HepG2 (cell line): ENCODE results near the gene PAN3. TPM values are rescaled to one million over a fixed set of nuclear protein-coding genes. Genes with fewer than 3 reads are reported as not detected.

Experiments
- ATAC-seq: fragments of 200-7000 bp; cut with Tn5 transposase; 3 replicates; pipeline ENCODE4 v1.9.1; 2020; ENCODE audit warnings: mild to moderate bottlenecking, moderate library complexity
- BruUV-seq: library from RNA; stranded (reverse); fragments of 400-500 nt; replicated peaks from 2 replicates; lab custom pipeline; 2021; lab: Mats Ljungman, UMichigan
- CTCF ChIA-PET: fragments of 300-600 bp; formaldehyde crosslinking; extraction: SDS; loops from one replicate; lab custom pipeline; 2021; ENCODE audit warnings: low total read pairs, inconsistent platforms, low intra/inter-chr PET ratio; lab: Yijun Ruan, JAX
- POLR2A ChIA-PET: fragments of 350-600 bp; sonication (Branson Sonifier 250); formaldehyde crosslinking; loops from one replicate; lab custom pipeline; 2020; ENCODE audit warnings: antibody characterized with exemption, inconsistent platforms; lab: Yijun Ruan, JAX
- DNase-seq: peaks from one replicate; pipeline ENCODE4 v3.0.0-alpha.2; 2015; ENCODE audit warnings: low spot score
- FAIRE-seq: peaks from 3 replicates; lab custom pipeline; 2011; peaks lifted over from hg19 to GRCh38; lab: Jason Lieb, UNC
- H2AFZ ChIP-seq: one replicate; pipeline ENCODE4 v1.6.1; 2011; ENCODE audit warnings: low read length, inconsistent platforms
- H3K27ac ChIP-seq: fragments of 300-600 bp; 3 replicates; pipeline ENCODE4 v1.8.0; 2011; ENCODE audit warnings: mixed run types, mild to moderate bottlenecking, mixed read lengths, low read length, inconsistent platforms; ENCODE audit not compliant: insufficient read depth; ENCODE audit errors: extremely low read length
- H3K27me3 ChIP-seq, 2 experiments: fragments of 200-600 bp in 1 of 2; 2 replicates in 1 of 2; 3 replicates in 1 of 2; pipeline versions ENCODE4 v1.6.0 to v1.8.0; 2011; ENCODE audit warnings: low read length in 2 of 2, mild to moderate bottlenecking in 2 of 2, moderate library complexity in 2 of 2, inconsistent platforms in 1 of 2; ENCODE audit not compliant: insufficient read depth in 2 of 2, control insufficient read depth in 1 of 2
- H3K36me3 ChIP-seq, 2 experiments: fragments of 200-600 bp in 1 of 2; replicated peaks in 1 of 2; 2 replicates in 1 of 2; 3 replicates in 1 of 2; pipeline versions ENCODE4 v1.5.1 to v1.8.0; 2011; ENCODE audit warnings: low read length in 2 of 2, inconsistent platforms in 1 of 2; ENCODE audit not compliant: insufficient read depth in 2 of 2, control insufficient read depth in 1 of 2
- H3K4me1 ChIP-seq: 2 replicates; pipeline ENCODE4 v1.5.1; 2012; ENCODE audit warnings: low read length, inconsistent platforms; ENCODE audit not compliant: insufficient read depth
- H3K4me2 ChIP-seq: 2 replicates; pipeline ENCODE4 v1.6.0; 2011; ENCODE audit warnings: low read depth, low read length, inconsistent platforms
- H3K4me3 ChIP-seq, 3 experiments: fragments of 200-600 bp in 1 of 3; sonication (generic), shearing (Covaris generic) in 1 of 3; replicated peaks in 1 of 3; 2 replicates each; pipeline ENCODE4 v1.5.1; 2011 to 2016; ENCODE audit warnings: low read length in 3 of 3, inconsistent platforms in 2 of 3, low read depth in 2 of 3, mild to moderate bottlenecking in 2 of 3, control low read depth in 1 of 3, mixed read lengths in 1 of 3; ENCODE audit not compliant: insufficient read depth in 1 of 3
- H3K79me2 ChIP-seq: one replicate; pipeline ENCODE4 v1.6.1; 2011; ENCODE audit warnings: low read length, inconsistent platforms; ENCODE audit not compliant: insufficient read depth
- H3K9ac ChIP-seq: 2 replicates; pipeline ENCODE4 v1.6.0; 2011; ENCODE audit warnings: mild to moderate bottlenecking, low read depth, low read length, inconsistent platforms; ENCODE audit not compliant: insufficient read depth
- H3K9me3 ChIP-seq: 2 replicates; pipeline ENCODE4 v1.5.1; 2012; ENCODE audit warnings: mild to moderate bottlenecking, low read length
- H4K20me1 ChIP-seq: 2 replicates; pipeline ENCODE4 v1.6.0; 2011; ENCODE audit warnings: inconsistent platforms, mild to moderate bottlenecking, low read length, moderate library complexity; ENCODE audit not compliant: insufficient read depth
- CREM ChIP-seq, 2 experiments: sonication (generic) in 1 of 2; formaldehyde crosslinking in 1 of 2; IDR thresholded peaks; 2 replicates each; pipeline versions ENCODE4 v1.4.0 to v1.6.1; 2016 to 2020; ENCODE audit warnings: antibody characterized with exemption in 1 of 2, mild to moderate bottlenecking in 1 of 2, missing genetic modification reagents in 1 of 2
- GMEB2 ChIP-seq: IDR thresholded peaks from 2 replicates; pipeline ENCODE4 v1.6.1; 2016; ENCODE audit warnings: missing biosample characterization, missing genetic modification reagents, low read depth
- MTF2 ChIP-seq: sonication (generic); formaldehyde crosslinking; IDR thresholded peaks from 2 replicates; pipeline ENCODE4 v1.5.0; 2020; ENCODE audit warnings: missing genetic modification reagents, borderline replicate concordance
- SMAD1 ChIP-seq: sonication (generic); formaldehyde crosslinking; IDR thresholded peaks from 2 replicates; pipeline ENCODE4 v1.4.0; 2020; ENCODE audit warnings: missing genetic modification reagents, low read depth, mild to moderate bottlenecking, borderline replicate concordance
- SNAI1 ChIP-seq: sonication (generic); formaldehyde crosslinking; IDR thresholded peaks from 2 replicates; pipeline ENCODE4 v1.5.0; 2020; ENCODE audit warnings: mild to moderate bottlenecking, missing genetic modification reagents, borderline replicate concordance
- ZNF678 ChIP-seq: sonication (generic); formaldehyde crosslinking; IDR thresholded peaks from 2 replicates; pipeline ENCODE4 v1.4.0; 2020; ENCODE audit warnings: mild to moderate bottlenecking, missing genetic modification reagents
- ZXDC ChIP-seq: sonication (generic); formaldehyde crosslinking; IDR thresholded peaks from 2 replicates; pipeline ENCODE4 v1.5.0; 2020; ENCODE audit warnings: mild to moderate bottlenecking, missing genetic modification reagents
- WGBS: methylation state at CpG from one replicate; pipeline ENCODE4 v1.1.6; 2017; ENCODE audit warnings: low lambda C conversion rate; 5-methylcytosine and 5-hydroxymethylcytosine counted together
- in situ Hi-C: cut with HindIII; loops from 2 replicates; pipeline ENCODE4 v1.10.0; 2017; ENCODE audit warnings: low pct_unique_long_range_greater_than_20kb; ENCODE audit not compliant: extremely low pct_ligation_motif_present
- intact Hi-C: fragments of 100-400 bp; cut with micrococcal nuclease; formaldehyde crosslinking; loops from one replicate; pipeline ENCODE4 v1.10.0; 2022; ENCODE audit not compliant: unreplicated experiment
- polyA plus RNA-seq, 8 experiments: library from polyadenylated mRNA; depleted of rRNA in 3 of 8; stranded (reverse) in 7 of 8; unstranded in 1 of 8; fragments of >200 nt; fragmentation: Illumina TruSeq in 4 of 8; extraction: Trizol in 4 of 8; gene quantifications; 2 replicates each; pipeline versions ENCODE4 v1.2.1 to v1.2.3, GENCODE V29; 2011 to 2016; ENCODE audit warnings: low read depth in 4 of 8, missing spikeins in 1 of 8, mixed read lengths in 1 of 8; ENCODE audit not compliant: insufficient read depth in 1 of 8
- total RNA-seq, 5 experiments: library from RNA; depleted of rRNA; stranded (reverse); fragments of >200 nt; fragmentation: Illumina TruSeq; extraction: Trizol; gene quantifications; 2 replicates each; pipeline ENCODE4 v1.2.3, GENCODE V29; 2016; ENCODE audit warnings: low read depth in 1 of 5

PAN3 gene
- total and polyA plus RNA-seq, 2 of the 13 experiments (the other 11 are each of a cell fraction or from before 2014, with no cell fraction given), result 9.7 to 10.6 TPM

GRCh38 chr13:28313579-28313978, 175.2 kb downstream of the PAN3 start:
- DNase-seq (no peak), ATAC-seq (no peak), FAIRE-seq (no peak)
- H3K4me3 ChIP-seq, result no peak overlapping the region
- no peak overlapping the region for H2AFZ ChIP-seq
- no peaks in the 10 kb centered on the region for H3K79me2 ChIP-seq
- ChIA-PET CTCF (no interaction called here), POLR2A (no interaction called here)
- BruUV-seq, result no TSS peak
- H3K4me2 ChIP-seq, result no peak overlapping the region
- 56% methylated on average over 6 of the region's 6 CpGs for WGBS
- H3K27me3 ChIP-seq, result no peaks in the 10 kb centered on the region
- H3K4me1 ChIP-seq, result peaks cover 32% of the 10 kb centered on the region
- TF ChIP-seq MTF2 (no peak), GMEB2 (CRISPR knock-in tag) (no peak), CREM (IDR thresholded peaks at IDR 0.05) (no peak), CREM (CRISPR knock-in tag; IDR thresholded peaks at IDR 0.05) (no peak), SMAD1 (CRISPR knock-in tag) (no peak), ZNF678 (no peak), ZXDC (CRISPR knock-in tag) (no peak), SNAI1 (CRISPR knock-in tag) (no peak)
- H3K36me3 ChIP-seq, result no peaks in the 10 kb centered on the region
- in situ Hi-C loops, result no loop called here
- H3K9ac ChIP-seq, result no peak overlapping the region
- no peaks in the 10 kb centered on the region for H4K20me1 ChIP-seq
- intact Hi-C loops, result no loop called here
- H3K27ac ChIP-seq, result no peak overlapping the region
- H3K9me3 ChIP-seq, result no peaks in the 10 kb centered on the region
